AG10803 (cell line): ENCODE measurements around the gene ARHGEF25.
"Not testable (repeated sequence)": the region's sequence is repeated elsewhere in the genome, so short reads cannot be mapped to it uniquely, and the experiment has no call there.

Experiments used
- DNase-seq: peaks from one replicate; pipeline ENCODE4 v3.0.0; 2010; ENCODE audit warnings: low read depth
- H3K4me3 ChIP-seq: 2 replicates; pipeline ENCODE4 v1.5.1; 2011; ENCODE audit warnings: mild to moderate bottlenecking, low read length, control low read depth
- CTCF ChIP-seq: conservative IDR thresholded peaks from 2 replicates; pipeline ENCODE4 v1.5.1; 2011; ENCODE audit warnings: mild to moderate bottlenecking, low read length, control low read depth, inconsistent platforms

The ARHGEF25 gene

GRCh38 chr12:57640175-57641042, 29.2 kb downstream of the ARHGEF25 start:
- no peak for TF ChIP-seq CTCF
- DNase-seq = peak; percentile 13
- no peak overlapping the region for H3K4me3 ChIP-seq

GRCh38 chr12:57641699-57642442, 30.6 kb downstream of the ARHGEF25 start:
- TF ChIP-seq CTCF = no peak
- DNase-seq = no peak

GRCh38 chr12:57645990-57646658, 34.9 kb downstream of the ARHGEF25 start:
- DNase-seq, H3K4me3 ChIP-seq: not testable (repeated sequence)

More at GRCh38 chr12:57641699-57642442, 30.6 kb downstream of the ARHGEF25 start:
- H3K4me3 ChIP-seq = no peak overlapping the region

GRCh38 chr12:57646659-57647049, 35.4 kb downstream of the ARHGEF25 start:
- not testable (repeated sequence) for DNase-seq

GRCh38 chr12:57654042-57654441, 42.8 kb downstream of the ARHGEF25 start:
- no peak for DNase-seq
- no peak for TF ChIP-seq CTCF
- no peak overlapping the region for H3K4me3 ChIP-seq

More at GRCh38 chr12:57646659-57647049, 35.4 kb downstream of the ARHGEF25 start:
- not testable (repeated sequence) for H3K4me3 ChIP-seq

- no peak overlapping the region for H3K4me3 ChIP-seq
- no peak for DNase-seq
- no peak for TF ChIP-seq CTCF
These were observed 44.5 kb downstream of the ARHGEF25 start for GRCh38 chr12:57655541-57656240.

- H3K4me3 ChIP-seq, DNase-seq: not testable (repeated sequence)
These were observed 45.2 kb downstream of the ARHGEF25 start for GRCh38 chr12:57656408-57656807.

- no peak overlapping the region for H3K4me3 ChIP-seq
- peak; percentile 36 for DNase-seq
- no peak for TF ChIP-seq CTCF
These were observed 46.5 kb downstream of the ARHGEF25 start for GRCh38 chr12:57657744-57658143.
